Upper lobe of left lung (tissue), 6 donors: ENCODE measurements around the gene SERP2. TPM values are rescaled to one million over a fixed set of nuclear protein-coding genes. Genes with fewer than 3 reads are reported as not detected.

Experiments used
- ATAC-seq, 2 donors: fragments of 200-7000 bp; cut with Tn5 transposase; one replicate each; pipeline ENCODE4 v1.9.1; 2022; ENCODE audit warnings: mild to moderate bottlenecking in 2 of 2, moderate library complexity in 2 of 2; ENCODE audit not compliant: low FRiP score in 2 of 2
- DNase-seq, 2 donors: peaks; one replicate each; pipeline ENCODE4 v3.0.0-alpha.2; 2019 to 2020
- H3K27ac ChIP-seq, 4 donors: fragments of 200-600 bp; sonication (generic); one replicate each; pipeline ENCODE4 v1.5.1; 2016 to 2019
- H3K27me3 ChIP-seq, 4 donors: fragments of 200-600 bp; sonication (generic); one replicate each; pipeline ENCODE4 v1.5.1; 2017 to 2019
- H3K36me3 ChIP-seq, 4 donors: fragments of 200-600 bp; sonication (generic); one replicate each; pipeline ENCODE4 v1.5.1; 2016 to 2019
- H3K4me1 ChIP-seq, 4 donors: fragments of 200-600 bp; sonication (generic); one replicate each; pipeline ENCODE4 v1.5.1; 2018 to 2019
- H3K4me3 ChIP-seq, 4 donors: fragments of 200-600 bp; sonication (generic); one replicate each; pipeline ENCODE4 v1.5.1; 2017 to 2019; ENCODE audit warnings: mild to moderate bottlenecking in 2 of 4, moderate library complexity in 1 of 4
- H3K9me3 ChIP-seq, 4 donors: fragments of 200-600 bp; sonication (generic); one replicate each; pipeline ENCODE4 v1.5.1; 2018 to 2019
- CTCF ChIP-seq, 6 experiments: fragments of 450-650 bp in 4 of 6; fragments of 200-600 bp in 2 of 6; sonication (generic) in 2 of 6; IDR thresholded peaks; one replicate each; pipeline ENCODE4 v1.5.1; 2016 to 2019; ENCODE audit warnings: antibody characterized with exemption in 6 of 6
- EP300 ChIP-seq, 4 donors: sonication (generic); formaldehyde crosslinking; IDR thresholded peaks; one replicate each; pipeline ENCODE4 v1.5.1; 2017; ENCODE audit warnings: antibody characterized with exemption in 4 of 4, control low read depth in 2 of 4
- POLR2A ChIP-seq, 4 donors: fragments of 450-650 bp; IDR thresholded peaks; one replicate each; pipeline ENCODE4 v1.5.1; 2016 to 2017; ENCODE audit warnings: antibody characterized with exemption in 4 of 4, mild to moderate bottlenecking in 2 of 4
- POLR2AphosphoS5 ChIP-seq, 2 donors: sonication (generic); formaldehyde crosslinking; IDR thresholded peaks; one replicate each; pipeline ENCODE4 v1.5.1; 2017; ENCODE audit warnings: antibody characterized with exemption in 2 of 2
- WGBS, 2 donors: methylation state at CpG; one replicate each; pipeline ENCODE4 v1.1.5; 2017 to 2018; 5-methylcytosine and 5-hydroxymethylcytosine counted together
- total RNA-seq, 6 donors: library from RNA; depleted of rRNA in 4 of 6; stranded (reverse); fragments of >200 nt in 4 of 6; gene quantifications; one replicate each; pipeline versions ENCODE4 v1.1.0 to v1.2.1, GENCODE V29; 2016 to 2021
- donor health status: DM: no; HTN: no; CAD: no; lungs with moderate emphysema.
- donor health status: DM: no; HTN: yes; CAD: no; lungs with severe emphysema.

SERP2 gene
- total RNA-seq, 6 donors from 2014 or later = 0.89 to 27.2 (median 3.8) TPM

- TF ChIP-seq EP300 (IDR thresholded peaks at IDR 0.05) (no peak), CTCF (IDR thresholded peaks at IDR 0.05) (no peak), POLR2A (IDR thresholded peaks at IDR 0.05) (no peak), POLR2AphosphoS5 (IDR thresholded peaks at IDR 0.05) (no peak)
- H3K4me3 ChIP-seq = no peak overlapping the region
- no peak for DNase-seq
- H3K9me3 ChIP-seq = no peaks in the 10 kb centered on the region
- H3K27me3 ChIP-seq = no peaks in the 10 kb centered on the region
- no peaks in the 10 kb centered on the region for H3K36me3 ChIP-seq
- no peak for ATAC-seq
- WGBS, 2 donors = 77 to 80% methylated on average over 11 of the region's 11 CpGs
- H3K4me1 ChIP-seq = no peaks in the 10 kb centered on the region
- no peak overlapping the region for H3K27ac ChIP-seq
Measured at GRCh38 chr13:44363631-44364344, 9.8 kb upstream of the SERP2 start.

GRCh38 chr13:44364345-44365000 is 9.2 kb upstream of the SERP2 start:
- no peak for DNase-seq
- H3K27ac ChIP-seq = no peak overlapping the region
- 84 to 87% methylated on average over 6 of the region's 6 CpGs for WGBS, 2 donors

GRCh38 chr13:44365008-44365407 is 8.6 kb upstream of the SERP2 start:
- Histone ChIP-seq H3K27me3 (no peaks in the 10 kb centered on the region), H3K4me1 (no peaks in the 10 kb centered on the region), H3K9me3 (no peaks in the 10 kb centered on the region), H3K4me3 (no peak overlapping the region), H3K36me3 (no peaks in the 10 kb centered on the region), H3K27ac (no peak overlapping the region)
- ATAC-seq (no peak), DNase-seq (no peak)
- TF ChIP-seq EP300 (IDR thresholded peaks at IDR 0.05) = no peak
- no peak for TF ChIP-seq CTCF (IDR thresholded peaks at IDR 0.05)
- no peak for TF ChIP-seq POLR2AphosphoS5 (IDR thresholded peaks at IDR 0.05)
- no peak for TF ChIP-seq POLR2A (IDR thresholded peaks at IDR 0.05)
- WGBS, 2 donors = 93 to 97% methylated on average over 3 of the region's 3 CpGs

More at GRCh38 chr13:44364345-44365000, 9.2 kb upstream of the SERP2 start:
- H3K4me3 ChIP-seq = no peak overlapping the region
- no peaks in the 10 kb centered on the region for H3K4me1 ChIP-seq
- no peaks in the 10 kb centered on the region for H3K9me3 ChIP-seq
- no peaks in the 10 kb centered on the region for H3K27me3 ChIP-seq
- TF ChIP-seq EP300 (IDR thresholded peaks at IDR 0.05) = no peak
- TF ChIP-seq POLR2AphosphoS5 (IDR thresholded peaks at IDR 0.05) = no peak
- TF ChIP-seq CTCF (IDR thresholded peaks at IDR 0.05) = no peak
- TF ChIP-seq POLR2A (IDR thresholded peaks at IDR 0.05) = no peak
- no peaks in the 10 kb centered on the region for H3K36me3 ChIP-seq
- no peak for ATAC-seq

GRCh38 chr13:44365899-44366298 is 7.7 kb upstream of the SERP2 start:
- no peaks in the 10 kb centered on the region for H3K27me3 ChIP-seq
- no peak overlapping the region for H3K4me3 ChIP-seq
- DNase-seq = no peak
- no peaks in the 10 kb centered on the region for H3K4me1 ChIP-seq
- 83 to 88% methylated on average over 3 of the region's 3 CpGs for WGBS, 2 donors
- no peak overlapping the region for H3K27ac ChIP-seq
- ATAC-seq = no peak
- TF ChIP-seq POLR2A (IDR thresholded peaks at IDR 0.05) (no peak), POLR2AphosphoS5 (IDR thresholded peaks at IDR 0.05) (no peak), EP300 (IDR thresholded peaks at IDR 0.05) (no peak), CTCF (IDR thresholded peaks at IDR 0.05) (no peak)
- no peaks in the 10 kb centered on the region for H3K36me3 ChIP-seq
- H3K9me3 ChIP-seq = no peaks in the 10 kb centered on the region
